Astrocyte (in vitro differentiated cells and primary cell): Measurements from ENCODE around the gene AAR2. TPM values are rescaled to one million over a fixed set of nuclear protein-coding genes. Genes with fewer than 3 reads are reported as not detected.

Source experiments
- DNase-seq: peaks from one replicate; pipeline ENCODE4 v3.0.0-alpha.2; 2010; ENCODE audit warnings: low read depth
- FAIRE-seq: peaks from 2 replicates; lab custom pipeline; 2011; peaks lifted over from hg19 to GRCh38; lab: Jason Lieb, UNC
- H2AFZ ChIP-seq: 2 replicates; pipeline ENCODE4 v1.6.0; 2012; ENCODE audit warnings: low read depth, low read length, inconsistent platforms
- H3K27ac ChIP-seq: 2 replicates; pipeline ENCODE4 v1.5.1; 2011; ENCODE audit warnings: low read depth, low read length, inconsistent platforms
- H3K27me3 ChIP-seq: 2 replicates; pipeline ENCODE4 v1.6.0; 2011; ENCODE audit warnings: low read length, inconsistent platforms; ENCODE audit not compliant: insufficient read depth
- H3K36me3 ChIP-seq: 2 replicates; pipeline ENCODE4 v1.5.1; 2011; ENCODE audit warnings: low read length, inconsistent platforms; ENCODE audit not compliant: insufficient read depth
- H3K4me1 ChIP-seq: 2 replicates; pipeline ENCODE4 v1.5.1; 2011; ENCODE audit warnings: low read length, inconsistent platforms; ENCODE audit not compliant: insufficient read depth
- H3K4me2 ChIP-seq: 2 replicates; pipeline ENCODE4 v1.6.0; 2012; ENCODE audit warnings: low read length, inconsistent platforms
- H3K4me3 ChIP-seq: 2 replicates; pipeline ENCODE4 v1.5.1; 2011; ENCODE audit warnings: low read depth, mild to moderate bottlenecking, low read length, inconsistent platforms; ENCODE audit not compliant: insufficient read depth
- H3K79me2 ChIP-seq: 2 replicates; pipeline ENCODE4 v1.6.0; 2012; ENCODE audit warnings: mild to moderate bottlenecking, low read length, inconsistent platforms; ENCODE audit not compliant: insufficient read depth
- H3K9ac ChIP-seq: 2 replicates; pipeline ENCODE4 v1.6.0; 2012; ENCODE audit warnings: mild to moderate bottlenecking, low read length, inconsistent platforms
- H3K9me3 ChIP-seq: 2 replicates; pipeline ENCODE4 v1.5.1; 2012; ENCODE audit warnings: low read depth, mild to moderate bottlenecking, low read length, inconsistent platforms; ENCODE audit not compliant: insufficient read depth
- H4K20me1 ChIP-seq: 2 replicates; pipeline ENCODE4 v1.6.0; 2012; ENCODE audit warnings: low read length, inconsistent platforms; ENCODE audit not compliant: insufficient read depth
- H3K27ac Mint-ChIP-seq: one replicate; pipeline ENCODE4 v1.8.0; 2021; ENCODE audit warnings: mild to moderate bottlenecking, mixed read lengths; ENCODE audit not compliant: unreplicated experiment
- H3K27me3 Mint-ChIP-seq: one replicate; pipeline ENCODE4 v1.8.0; 2021; ENCODE audit warnings: low read depth, mixed read lengths; ENCODE audit not compliant: unreplicated experiment
- H3K36me3 Mint-ChIP-seq: one replicate; pipeline ENCODE4 v1.8.0; 2021; ENCODE audit warnings: low read depth, mixed read lengths; ENCODE audit not compliant: unreplicated experiment
- H3K4me1 Mint-ChIP-seq: one replicate; pipeline ENCODE4 v1.8.0; 2021; ENCODE audit warnings: low read depth, mixed read lengths; ENCODE audit not compliant: unreplicated experiment
- H3K4me3 Mint-ChIP-seq: one replicate; pipeline ENCODE4 v1.8.0; 2021; ENCODE audit warnings: mild to moderate bottlenecking, moderate library complexity, mixed read lengths; ENCODE audit not compliant: unreplicated experiment
- H3K9me3 Mint-ChIP-seq: one replicate; pipeline ENCODE4 v1.8.0; 2021; ENCODE audit warnings: mild to moderate bottlenecking, mixed read lengths; ENCODE audit not compliant: unreplicated experiment
- CTCF ChIP-seq: IDR thresholded peaks from 2 replicates; pipeline ENCODE4 v1.5.1; 2011; ENCODE audit warnings: low read depth, mild to moderate bottlenecking, inconsistent platforms, low read length, moderate library complexity; ENCODE audit not compliant: insufficient read depth
- EZH2 ChIP-seq: IDR thresholded peaks from 2 replicates; pipeline ENCODE4 v1.6.1; 2012; ENCODE audit warnings: mild to moderate bottlenecking, low read length, inconsistent platforms; ENCODE audit not compliant: insufficient read depth
- total RNA-seq: library from RNA; stranded (reverse); gene quantifications from 2 replicates; pipeline ENCODE4 v1.2.1, GENCODE V29; 2021

Gene AAR2
- total RNA-seq, 1 donor from 2014 or later = 21.7 TPM

GRCh38 chr20:36248836-36249235, 12.6 kb downstream of the AAR2 start:
- H3K36me3 ChIP-seq = peaks cover 39% of the 10 kb centered on the region
- no peaks in the 10 kb centered on the region for H3K4me1 ChIP-seq
- no peaks in the 10 kb centered on the region for H3K27me3 Mint-ChIP-seq
- no peak overlapping the region for H3K27ac Mint-ChIP-seq
- H3K27me3 ChIP-seq = no peaks in the 10 kb centered on the region
- DNase-seq (no peak), FAIRE-seq (no peak)
- peaks cover 11% of the 10 kb centered on the region for H3K36me3 Mint-ChIP-seq
- peaks cover 7% of the 10 kb centered on the region for H3K4me1 Mint-ChIP-seq
- no peak for TF ChIP-seq CTCF
- TF ChIP-seq EZH2 = no peak
- no peak overlapping the region for H3K4me3 ChIP-seq
- no peaks in the 10 kb centered on the region for H3K9me3 Mint-ChIP-seq
- peaks cover 40% of the 10 kb centered on the region for H3K79me2 ChIP-seq
- H2AFZ ChIP-seq = no peak overlapping the region
- H3K9ac ChIP-seq = no peak overlapping the region
- no peak overlapping the region for H3K4me3 Mint-ChIP-seq
- H3K4me2 ChIP-seq = no peak overlapping the region
- H3K27ac ChIP-seq = no peak overlapping the region
- no peaks in the 10 kb centered on the region for H3K9me3 ChIP-seq
- H4K20me1 ChIP-seq = peaks cover 84% of the 10 kb centered on the region

- no peak for TF ChIP-seq CTCF
- TF ChIP-seq EZH2 = no peak
- no peak overlapping the region for H3K27ac ChIP-seq
- H3K36me3 ChIP-seq = peaks cover 37% of the 10 kb centered on the region
- Mint-ChIP-seq H3K36me3 (peaks cover 11% of the 10 kb centered on the region), H3K4me3 (no peak overlapping the region), H3K9me3 (no peaks in the 10 kb centered on the region), H3K4me1 (peaks cover 7% of the 10 kb centered on the region), H3K27me3 (no peaks in the 10 kb centered on the region), H3K27ac (no peak overlapping the region)
- no peak for FAIRE-seq
- H3K9ac ChIP-seq = no peak overlapping the region
- H3K4me3 ChIP-seq = no peak overlapping the region
- H2AFZ ChIP-seq = no peak overlapping the region
- H3K27me3 ChIP-seq = no peaks in the 10 kb centered on the region
- H3K4me2 ChIP-seq = no peak overlapping the region
- H3K79me2 ChIP-seq = peaks cover 40% of the 10 kb centered on the region
- no peak for DNase-seq
- H3K4me1 ChIP-seq = no peaks in the 10 kb centered on the region
- H4K20me1 ChIP-seq = peaks cover 83% of the 10 kb centered on the region
- H3K9me3 ChIP-seq = no peaks in the 10 kb centered on the region
Measured at GRCh38 chr20:36249450-36249849, 13.2 kb downstream of the AAR2 start.

GRCh38 chr20:36251426-36251825, 15.1 kb downstream of the AAR2 start:
- TF ChIP-seq EZH2 = no peak
- no peak for TF ChIP-seq CTCF
- Histone ChIP-seq H3K79me2 (peaks cover 40% of the 10 kb centered on the region), H3K9me3 (no peaks in the 10 kb centered on the region), H3K4me2 (no peak overlapping the region), H3K27ac (no peak overlapping the region), H3K9ac (no peak overlapping the region), H3K27me3 (no peaks in the 10 kb centered on the region), H4K20me1 (peaks cover 77% of the 10 kb centered on the region), H3K36me3 (peaks cover 24% of the 10 kb centered on the region), H3K4me3 (no peak overlapping the region), H2AFZ (no peak overlapping the region), H3K4me1 (no peaks in the 10 kb centered on the region)
- Mint-ChIP-seq H3K36me3 (peaks cover 13% of the 10 kb centered on the region), H3K27me3 (no peaks in the 10 kb centered on the region), H3K27ac (no peak overlapping the region), H3K9me3 (no peaks in the 10 kb centered on the region), H3K4me1 (peaks cover 7% of the 10 kb centered on the region), H3K4me3 (no peak overlapping the region)
- FAIRE-seq (no peak), DNase-seq (no peak)
